ENCODE results near the gene PARD3B.

PARD3B gene

DNA sequence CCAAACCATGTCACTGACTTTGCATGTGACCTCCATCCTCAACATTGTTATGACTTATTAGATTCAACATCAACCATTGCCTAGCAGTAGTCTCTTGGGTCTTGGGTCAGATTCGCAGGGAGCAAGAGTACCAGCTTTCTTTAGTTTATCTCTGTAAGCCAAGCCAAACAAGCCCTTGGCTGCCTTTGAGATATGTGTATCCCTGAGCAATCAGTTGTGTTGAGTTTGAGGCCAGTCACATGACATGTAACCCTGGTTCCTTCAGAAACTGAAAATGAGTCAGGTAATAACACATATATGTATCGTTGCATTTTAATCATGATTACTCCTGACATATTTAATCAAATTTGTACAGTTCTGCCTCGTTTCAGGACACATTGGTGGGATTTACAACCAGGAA, 173.3 kb downstream of the PARD3B start:
- DNase-seq, result no peak

DNA sequence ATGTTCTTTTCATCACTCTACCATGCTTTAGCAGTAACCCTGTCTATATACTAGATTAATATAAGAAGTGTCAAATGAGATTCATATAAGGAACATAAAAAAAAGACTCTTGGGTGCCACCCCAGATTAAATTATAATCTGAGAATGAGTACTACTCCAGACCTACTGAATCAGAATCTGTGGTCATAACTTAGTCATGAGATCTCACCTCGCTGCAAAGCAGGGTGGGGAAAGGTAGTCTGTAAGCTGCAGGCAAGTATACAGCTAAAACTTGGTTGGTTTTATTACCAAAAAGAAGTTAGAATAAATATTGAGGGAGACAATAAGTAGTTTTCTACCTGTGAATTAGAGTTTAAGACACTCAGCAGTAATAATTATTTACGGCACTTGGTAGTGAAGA, 175.6 kb downstream of the PARD3B start:
- no peak for DNase-seq

GRCh38 chr2:204722207-204722606, 176.9 kb downstream of the PARD3B start:
- no peak for DNase-seq

DNA sequence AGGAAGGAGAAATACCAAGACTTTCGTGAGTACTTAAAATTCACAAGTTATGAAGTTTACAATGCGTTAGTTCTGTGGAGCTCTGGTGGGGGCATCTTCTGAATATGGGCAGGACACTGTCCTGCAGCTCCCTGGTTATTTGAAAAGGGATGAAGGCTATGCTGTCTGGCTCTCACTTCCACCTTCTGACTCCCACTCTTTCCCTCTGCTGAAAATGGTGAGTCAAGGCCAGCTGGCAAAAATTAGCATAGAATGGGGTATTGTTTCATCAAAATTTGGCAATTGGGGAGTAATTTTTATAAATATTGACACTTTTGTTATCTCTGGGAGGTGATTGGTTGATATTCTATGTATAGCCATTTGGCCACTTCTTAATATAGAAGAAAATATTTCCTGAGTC, 177.4 kb downstream of the PARD3B start:
- no peak for DNase-seq

GRCh38 chr2:204725693-204726360, 180.6 kb downstream of the PARD3B start:
- DNase-seq, result no peak

DNA sequence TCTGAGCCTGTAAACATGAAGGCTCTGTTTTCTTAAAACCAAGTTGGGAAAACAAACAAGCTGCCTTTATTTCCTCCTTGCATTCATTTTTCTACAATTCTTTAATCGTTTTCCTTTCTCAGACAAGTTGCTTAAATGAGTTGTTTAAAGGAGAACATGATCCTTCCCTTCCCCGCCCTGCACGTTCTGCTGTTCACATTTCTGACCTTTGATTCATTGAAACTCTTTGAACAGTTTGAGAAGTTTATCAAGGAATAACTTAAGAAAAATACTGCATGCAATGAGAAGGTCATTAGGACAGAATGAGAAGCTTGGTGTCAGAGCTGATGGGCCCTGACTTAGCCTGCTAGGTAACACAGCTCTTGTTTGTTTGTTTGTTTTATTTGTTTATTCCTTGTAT, 181.6 kb downstream of the PARD3B start:
- DNase-seq, result no peak

DNA sequence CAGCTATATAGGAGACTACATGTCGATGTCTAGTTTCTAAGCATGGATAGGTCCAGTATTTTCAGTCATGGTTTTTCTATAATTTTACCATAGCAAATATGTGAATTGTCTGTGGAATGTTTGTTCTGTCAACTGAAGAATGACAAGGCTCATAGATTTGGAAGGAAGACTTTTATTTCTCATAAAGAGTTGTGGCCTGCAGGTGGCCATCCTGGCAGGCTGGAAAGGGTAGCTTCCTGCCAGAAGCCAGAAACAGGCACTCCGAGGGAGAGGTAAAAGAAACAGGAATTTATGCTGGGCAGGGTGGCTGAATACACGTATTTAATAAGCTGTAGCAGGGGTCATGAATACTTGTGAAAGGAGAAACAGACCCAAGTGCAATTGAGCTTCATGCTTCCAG, 182.1 kb downstream of the PARD3B start:
- no peak for DNase-seq

- DNase-seq, result no peak
Measured at GRCh38 chr2:204730603-204731002, 185.3 kb downstream of the PARD3B start.

- no peak for DNase-seq
Measured at GRCh38 chr2:204732019-204732418, 186.7 kb downstream of the PARD3B start.

DNA sequence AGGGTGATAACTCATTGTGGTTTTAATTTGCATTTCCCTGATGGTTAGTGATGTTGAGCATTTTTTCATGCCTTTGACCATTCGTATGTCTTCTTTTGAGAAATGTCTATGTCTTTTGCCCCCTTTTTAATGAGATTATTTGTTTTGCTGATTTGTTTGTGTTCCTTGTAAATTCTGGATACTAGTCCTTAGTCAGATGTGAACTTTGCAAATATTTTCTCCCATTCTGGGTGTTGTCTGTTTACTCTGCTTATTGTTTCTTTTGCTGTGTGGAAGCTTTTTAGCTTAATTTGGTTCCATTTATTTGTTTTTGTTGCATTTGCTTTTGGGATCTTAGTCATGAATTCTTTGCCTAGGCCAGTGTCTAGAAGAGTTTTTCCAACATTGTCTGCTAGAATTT, 192.0 kb downstream of the PARD3B start:
- DNase-seq, result no peak

DNA sequence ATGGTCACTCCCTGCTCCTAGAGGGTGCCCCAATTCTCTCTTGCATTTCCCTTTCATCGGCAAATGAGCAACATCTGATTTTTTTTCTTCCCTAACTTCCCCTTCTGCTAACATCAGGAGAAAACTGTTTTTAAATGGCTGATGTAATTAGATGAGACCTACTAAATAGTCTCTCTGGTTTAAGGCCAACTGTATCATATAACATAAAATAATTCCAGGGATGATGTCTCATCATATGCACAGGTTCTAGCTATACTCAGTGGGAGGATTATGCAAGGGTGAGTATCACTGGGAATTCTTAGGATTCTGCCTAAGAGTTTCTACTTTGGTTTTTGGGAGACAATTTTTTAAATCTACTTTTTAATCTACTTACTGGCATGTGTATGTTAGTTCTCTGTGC, 193.4 kb downstream of the PARD3B start:
- no peak for DNase-seq

DNA sequence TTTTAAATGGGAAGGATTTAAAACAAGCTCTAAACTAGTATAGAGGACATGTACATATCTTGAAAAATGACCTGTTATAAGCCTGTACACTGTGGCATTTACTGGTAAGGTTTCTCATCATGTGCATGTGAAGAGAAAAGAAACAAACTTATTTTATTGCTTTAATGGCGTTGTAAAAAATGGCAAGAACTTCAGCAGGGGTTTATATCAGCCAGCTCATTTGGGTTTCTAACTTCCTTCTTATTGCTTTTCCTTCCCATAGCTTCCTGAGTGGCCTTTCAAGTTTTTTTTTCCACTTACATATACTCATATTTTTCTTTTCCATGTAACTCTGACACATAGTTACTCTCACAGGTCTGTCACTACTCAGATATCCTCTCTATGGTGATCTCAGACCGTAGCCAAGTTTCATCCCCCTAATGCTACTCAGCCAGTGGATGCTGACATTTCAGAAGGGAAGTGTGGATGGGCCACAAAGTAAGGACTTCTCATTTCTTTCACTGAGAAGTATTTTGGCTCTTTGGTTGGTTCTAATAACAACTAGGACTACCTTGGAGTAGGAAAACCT, 198.2 kb downstream of the PARD3B start:
- DNase-seq, result no peak

- no peak for DNase-seq
Measured at GRCh38 chr2:204744506-204744905, 199.2 kb downstream of the PARD3B start.

GRCh38 chr2:204748286-204748685, 203.0 kb downstream of the PARD3B start:
- no peak for DNase-seq

DNA sequence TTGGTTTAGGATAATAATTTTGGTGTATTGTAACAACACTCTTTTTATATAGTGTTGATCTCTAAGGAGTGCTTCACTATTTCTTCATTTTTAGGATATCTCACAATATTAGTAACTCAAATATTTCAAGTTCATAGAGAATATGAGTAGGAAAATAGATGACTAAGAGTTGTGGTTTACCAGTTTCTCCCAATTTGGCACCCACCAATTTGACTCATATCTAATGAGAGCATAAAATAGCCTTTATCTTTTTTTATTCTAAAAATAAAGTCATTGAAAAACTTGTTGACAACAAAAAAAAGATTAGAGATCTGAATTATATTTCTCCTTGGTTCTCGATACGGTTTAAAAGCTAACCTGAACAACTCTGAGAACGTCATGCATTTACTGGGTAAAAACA, 204.0 kb downstream of the PARD3B start:
- no peak for DNase-seq

DNA sequence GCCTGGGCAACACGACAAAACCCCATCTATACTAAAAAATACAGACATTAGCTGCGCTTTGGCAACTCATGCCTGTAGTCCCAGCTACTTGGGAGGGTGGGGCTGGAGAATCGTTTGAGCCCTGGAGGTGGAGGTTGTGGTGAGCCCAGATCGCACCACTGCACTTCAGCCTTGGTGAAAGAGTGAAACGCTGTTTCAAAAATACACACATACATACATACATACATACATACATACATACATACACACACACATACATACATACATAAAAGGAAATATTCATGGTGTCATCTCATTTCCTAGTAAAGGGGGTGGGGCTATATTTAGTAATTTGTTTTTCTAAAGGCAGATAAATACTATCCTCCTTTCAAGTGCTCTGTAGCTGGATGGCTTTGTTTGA, 205.1 kb downstream of the PARD3B start:
- DNase-seq, result no peak

DNA sequence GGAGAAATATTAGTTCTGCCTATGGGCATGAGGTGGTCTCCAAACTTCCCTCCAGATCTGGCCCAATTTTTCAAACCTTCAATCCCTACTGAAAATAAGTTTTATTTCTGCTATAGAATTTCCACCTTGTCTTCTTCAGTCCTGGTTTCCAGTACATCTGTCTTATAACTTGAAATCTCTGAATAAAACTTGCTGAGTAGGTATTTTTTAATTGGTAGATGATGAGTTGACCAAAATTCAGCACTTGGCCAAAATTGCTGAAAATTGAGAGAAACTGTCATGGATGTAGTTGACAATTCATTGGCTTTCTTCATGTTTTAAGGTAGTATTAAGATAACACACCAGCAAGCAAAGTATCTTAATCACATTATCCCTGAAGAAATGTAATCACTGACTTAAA, 206.2 kb downstream of the PARD3B start:
- no peak for DNase-seq

GRCh38 chr2:204753841-204754240, 208.6 kb downstream of the PARD3B start:
- DNase-seq, result no peak

DNA sequence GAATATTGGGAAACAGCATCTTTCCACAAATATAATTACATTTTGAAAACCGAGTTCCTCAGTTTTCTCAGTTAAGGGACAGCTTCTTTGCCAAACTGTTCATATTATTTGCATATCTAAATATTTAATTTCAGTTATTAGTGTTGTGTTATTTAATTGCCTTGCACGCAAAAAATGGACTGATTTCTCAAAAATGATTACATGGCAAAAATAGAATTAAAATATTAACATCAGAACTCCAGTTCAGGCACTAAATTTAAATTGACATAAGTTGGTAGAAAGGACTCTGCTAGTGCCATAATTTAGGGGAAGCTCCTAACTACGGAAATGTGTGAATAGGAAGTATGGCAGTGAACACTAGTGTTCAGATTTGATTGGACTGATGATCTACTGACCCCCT, 209.6 kb downstream of the PARD3B start:
- DNase-seq, result no peak

DNA sequence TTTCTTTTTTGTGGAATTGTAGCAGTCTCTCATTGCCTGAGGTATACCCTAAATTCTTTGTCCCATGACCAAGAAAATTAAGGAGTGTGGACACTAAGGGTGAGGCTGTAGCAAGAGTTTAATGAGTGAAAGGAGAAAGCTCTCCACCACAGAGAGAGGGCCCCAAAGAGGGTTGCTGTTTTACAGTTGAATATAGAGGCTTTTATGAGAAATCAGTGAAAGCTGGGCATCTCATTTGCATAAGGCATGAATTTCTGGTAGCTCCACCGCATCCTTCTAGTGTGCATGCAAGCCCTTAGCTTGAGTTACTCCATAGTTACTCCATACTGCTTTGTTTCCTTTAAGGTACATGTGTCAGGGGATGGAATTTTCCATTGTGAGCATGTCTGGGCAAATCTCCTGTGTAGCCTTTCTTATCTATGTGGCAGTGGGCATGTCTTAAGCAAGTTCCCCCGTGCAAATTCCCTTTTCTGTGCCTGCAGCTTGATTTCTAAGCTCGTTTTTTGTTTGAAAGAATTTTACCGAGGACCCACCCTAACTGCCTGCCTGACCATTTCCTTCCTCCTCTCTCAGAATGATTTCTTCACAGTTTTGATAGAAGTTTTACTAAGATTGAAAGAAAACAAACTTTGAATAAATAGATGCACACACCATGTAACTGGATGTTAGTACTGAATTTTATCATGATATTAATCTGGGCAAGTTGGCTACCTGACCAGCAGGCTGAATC, 218.9 kb downstream of the PARD3B start:
- DNase-seq, result no peak

DNA sequence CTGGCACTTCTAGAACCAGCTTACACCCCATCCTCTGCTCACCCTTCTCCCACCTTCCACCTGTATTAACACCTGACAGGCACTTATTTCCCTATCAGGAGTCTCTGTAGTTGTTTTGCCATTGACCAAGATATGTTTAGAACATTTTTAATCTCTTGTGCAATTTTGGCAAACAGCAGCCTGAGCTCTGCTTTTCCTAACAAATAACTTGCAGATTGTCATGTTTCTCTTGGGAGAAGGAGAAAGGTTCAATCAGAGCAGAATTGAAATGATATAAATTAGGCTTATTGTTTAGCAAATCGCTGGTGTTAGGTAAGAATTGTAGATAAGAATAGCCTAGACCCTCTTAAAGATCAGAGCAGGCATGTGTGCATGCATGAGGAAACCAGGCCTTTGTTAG, 225.5 kb downstream of the PARD3B start:
- no peak for DNase-seq

GRCh38 chr2:204771721-204772120, 226.4 kb downstream of the PARD3B start:
- DNase-seq, result no peak

DNA sequence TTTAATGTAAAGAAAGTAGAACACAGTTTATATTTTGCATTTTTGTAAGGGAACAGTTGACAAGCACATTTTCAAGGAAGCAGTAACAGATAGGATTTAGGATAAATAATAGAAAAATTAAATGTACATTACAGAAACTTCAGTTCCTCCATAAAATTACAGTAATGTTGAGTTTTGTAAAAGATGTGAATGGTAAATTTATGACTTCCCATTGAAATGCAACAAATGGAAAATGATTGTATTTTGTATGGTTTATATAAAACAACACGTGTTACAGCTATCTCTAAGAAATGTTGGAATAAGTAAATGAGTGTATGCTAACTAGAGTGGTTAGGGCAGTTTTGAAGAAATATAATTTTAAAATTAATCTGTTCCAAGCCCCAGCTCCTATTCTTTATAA, 227.3 kb downstream of the PARD3B start:
- no peak for DNase-seq

GRCh38 chr2:204775766-204776165, 230.5 kb downstream of the PARD3B start:
- DNase-seq, result no peak
